Activated CD4-positive, alpha-beta T cell treated with anti-CD3 and anti-CD28 coated beads, Interleukin-2, Interleukin-4, amounts not matched to agents 100 ng/mL and 50 ng/mL, durations not matched to agents 16 hours and 8 hours (primary cell): Measurements from ENCODE around the gene XAGE5.
"Not testable (repeated sequence)": the region's sequence is repeated elsewhere in the genome, so short reads cannot be mapped to it uniquely, and the experiment has no call there.

ENCODE experiments used
- DNase-seq: peaks from one replicate; pipeline ENCODE4 v3.0.0-alpha.2; 2020; ENCODE audit warnings: low spot score

XAGE5 gene

GRCh38 chrX:52811065-52811625, at the start of gene XAGE5:
XAGE5 (plus strand) TSS chrX:52811287; CDS start chrX:52812567, 1,280 bp downstream.
- DNase-seq, result no peak

GRCh38 chrX:52765983-52766382, 45.1 kb upstream of the XAGE5 start:
- not testable (repeated sequence) for DNase-seq

GRCh38 chrX:52773504-52773903, 37.6 kb upstream of the XAGE5 start:
- not testable (repeated sequence) for DNase-seq

- DNase-seq, result not testable (repeated sequence)
Measured at GRCh38 chrX:52797327-52797726, 13.8 kb upstream of the XAGE5 start, which contains the start of gene SPANXN5. SPANXN5 (minus strand) TSS chrX:52797427; CDS start chrX:52797348, 79 bp downstream.

GRCh38 chrX:52804876-52805275, 6.2 kb upstream of the XAGE5 start:
- DNase-seq, result not testable (repeated sequence)

GRCh38 chrX:52819788-52820187, 8.7 kb downstream of the XAGE5 start:
- DNase-seq, result no peak

- DNase-seq, result no peak
Measured at GRCh38 chrX:52821079-52821760, 10.1 kb downstream of the XAGE5 start.

- DNase-seq, result no peak
Measured at GRCh38 chrX:52824608-52825007, 13.5 kb downstream of the XAGE5 start.

- DNase-seq, result no peak
Measured at GRCh38 chrX:52830551-52830950, 19.5 kb downstream of the XAGE5 start.

- DNase-seq, result no peak
Measured at GRCh38 chrX:52839137-52839536, 28.1 kb downstream of the XAGE5 start.

GRCh38 chrX:52843619-52844018, 32.5 kb downstream of the XAGE5 start:
- DNase-seq, result not testable (repeated sequence)

- DNase-seq, result no peak
Measured at GRCh38 chrX:52852110-52852860, 41.2 kb downstream of the XAGE5 start.

- not testable (repeated sequence) for DNase-seq
Measured at GRCh38 chrX:52856991-52857525, 46.0 kb downstream of the XAGE5 start.

GRCh38 chrX:52865343-52865998, 54.4 kb downstream of the XAGE5 start:
- no peak for DNase-seq
